Activated T-cell treated with anti-CD3 and anti-CD28 coated beads for 4 hours (primary cell): Measurements from ENCODE around the gene GSTT4.
"Not testable (repeated sequence)": the region's sequence is repeated elsewhere in the genome, so short reads cannot be mapped to it uniquely, and the experiment has no call there.

ENCODE experiments used
- DNase-seq: peaks from one replicate; pipeline ENCODE4 v3.0.0-alpha.2; 2020

GSTT4 gene

GRCh38 chr22:24023204-24023789 is 18.0 kb upstream of the GSTT4 start:
- no peak for DNase-seq

- DNase-seq = no peak
Observed at GRCh38 chr22:24021304-24021703, 16.1 kb upstream of the GSTT4 start.

- no peak for DNase-seq
Observed at GRCh38 chr22:24016156-24016555, 10.9 kb upstream of the GSTT4 start.

GRCh38 chr22:24011735-24012068 is 6.4 kb upstream of the GSTT4 start:
- DNase-seq = no peak

GRCh38 chr22:24010018-24010391 is 4.8 kb upstream of the GSTT4 start:
- no peak for DNase-seq

GRCh38 chr22:24009227-24010017 is 4.2 kb upstream of the GSTT4 start:
- no peak for DNase-seq

GRCh38 chr22:24008381-24009226 is 3.4 kb upstream of the GSTT4 start:
- no peak for DNase-seq

GRCh38 chr22:24008022-24008283 is 2.7 kb upstream of the GSTT4 start:
- no peak for DNase-seq

- no peak for DNase-seq
Observed at GRCh38 chr22:24007253-24008021, 2.2 kb upstream of the GSTT4 start.

GRCh38 chr22:24006914-24007214 is 1.6 kb upstream of the GSTT4 start:
- DNase-seq = no peak

- no peak for DNase-seq
Observed at GRCh38 chr22:24006207-24006913, 1.1 kb upstream of the GSTT4 start.

- DNase-seq = no peak
Observed at GRCh38 chr22:24003887-24004286, 1.4 kb downstream of the GSTT4 start.

GRCh38 chr22:24002851-24003250 is 2.4 kb downstream of the GSTT4 start:
- DNase-seq = no peak

- no peak for DNase-seq
Observed at GRCh38 chr22:24002272-24002671, 3.0 kb downstream of the GSTT4 start.

- DNase-seq = no peak
Observed at GRCh38 chr22:24001314-24001713, 3.9 kb downstream of the GSTT4 start.

GRCh38 chr22:23999779-24000178 is 5.5 kb downstream of the GSTT4 start:
- not testable (repeated sequence) for DNase-seq

- DNase-seq = no peak
Observed at GRCh38 chr22:23997092-23997491, 8.2 kb downstream of the GSTT4 start.

GRCh38 chr22:23993581-23994177 is 11.6 kb downstream of the GSTT4 start:
- DNase-seq = not testable (repeated sequence)

- not testable (repeated sequence) for DNase-seq
Observed at GRCh38 chr22:23993080-23993479, 12.2 kb downstream of the GSTT4 start.

GRCh38 chr22:23989583-23990244 is 15.5 kb downstream of the GSTT4 start:
- not testable (repeated sequence) for DNase-seq

GRCh38 chr22:23986538-23987178 is 18.6 kb downstream of the GSTT4 start:
- not testable (repeated sequence) for DNase-seq
